RKO (cell line): ENCODE measurements around the gene PRADC1.

Source experiments
- DNase-seq: peaks from one replicate; pipeline ENCODE4 v3.0.0-alpha.2; 2016; ENCODE audit warnings: low spot score

The PRADC1 gene

DNA sequence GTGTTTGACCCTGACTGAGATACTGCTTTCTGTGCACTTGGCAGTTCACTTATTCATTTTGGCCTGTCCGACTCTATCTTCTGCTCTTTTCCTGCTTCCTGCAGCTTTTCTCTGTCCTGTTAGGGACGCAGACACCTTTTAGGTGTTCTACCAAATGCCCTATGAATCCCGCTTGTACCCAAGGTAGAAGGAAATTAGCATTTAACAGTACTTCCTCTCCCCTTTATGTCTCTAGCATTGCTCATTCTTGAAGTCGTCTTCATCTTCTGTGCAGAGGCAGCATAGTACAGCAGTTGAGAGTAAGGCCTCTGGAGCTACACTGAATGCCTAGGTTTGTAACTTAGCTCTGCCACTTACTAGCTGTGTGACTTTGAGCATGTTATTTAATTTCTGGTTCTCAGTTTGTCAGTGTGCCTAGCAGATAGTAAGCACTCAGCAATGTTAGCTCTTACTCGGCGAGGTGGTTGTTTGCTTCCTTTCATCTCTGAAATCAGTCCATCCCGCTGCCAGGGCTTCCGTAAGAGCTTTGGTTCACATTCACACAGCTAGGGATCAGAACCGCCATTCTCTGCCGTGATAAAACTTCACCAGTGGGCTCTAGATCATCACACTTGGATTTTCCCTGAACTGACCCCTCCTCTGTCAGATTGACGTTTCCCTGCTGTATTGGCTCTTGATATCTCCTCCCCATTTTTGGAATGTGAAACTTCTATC, 2.4 kb upstream of the PRADC1 start:
- peak; percentile 49 for DNase-seq

DNA sequence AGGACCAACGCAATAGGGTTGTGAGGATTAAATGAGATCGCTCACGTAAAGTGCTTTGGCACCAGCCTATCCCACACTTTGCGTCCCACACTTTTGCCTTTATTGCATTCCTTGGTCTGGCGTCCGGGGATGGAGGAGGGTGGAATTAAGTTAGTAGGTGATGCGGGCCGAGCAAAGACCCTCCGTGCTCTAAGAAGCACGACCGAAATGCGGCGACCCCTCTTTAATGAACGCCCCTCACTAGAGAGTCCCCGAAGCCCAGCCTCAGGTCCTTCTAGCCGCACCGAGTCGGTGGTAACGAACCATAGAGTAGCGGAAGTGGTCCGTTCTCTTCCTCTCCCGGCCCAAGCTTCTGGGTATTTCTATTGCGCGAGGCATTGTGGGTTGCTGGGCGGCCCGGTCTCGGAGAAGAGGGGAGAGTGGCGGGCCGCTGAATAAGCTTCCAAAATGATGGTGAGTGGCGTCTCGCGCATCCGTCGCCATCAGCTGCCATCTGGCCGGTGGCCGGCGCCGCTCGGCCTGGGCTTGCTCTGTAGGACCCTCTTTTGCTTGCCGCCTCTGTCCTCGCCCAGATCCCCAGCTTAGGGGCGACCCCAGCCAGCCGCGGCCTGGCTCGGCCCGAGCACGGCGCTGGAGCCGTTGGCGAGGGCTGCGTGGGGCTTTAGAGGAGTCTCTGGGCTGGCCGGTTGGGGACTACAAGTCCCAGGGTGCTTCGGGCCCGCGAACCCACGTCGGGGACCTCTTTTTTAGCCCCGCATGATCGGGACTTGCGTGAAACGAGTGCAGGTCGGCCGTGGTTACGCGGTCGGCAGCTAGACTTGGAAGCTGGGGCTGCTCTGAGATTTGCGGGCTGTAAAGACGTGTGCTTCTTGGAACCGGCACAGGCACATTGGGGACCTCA, 1.1 kb upstream of the PRADC1 start, which contains the start of gene CCT7:
Gene CCT7, plus strand, starts transcription at position 377 of the 901 bp plus-strand sequence. Its CDS starts 71 bp downstream, at position 448.
- DNase-seq, result peak; percentile 89

DNA sequence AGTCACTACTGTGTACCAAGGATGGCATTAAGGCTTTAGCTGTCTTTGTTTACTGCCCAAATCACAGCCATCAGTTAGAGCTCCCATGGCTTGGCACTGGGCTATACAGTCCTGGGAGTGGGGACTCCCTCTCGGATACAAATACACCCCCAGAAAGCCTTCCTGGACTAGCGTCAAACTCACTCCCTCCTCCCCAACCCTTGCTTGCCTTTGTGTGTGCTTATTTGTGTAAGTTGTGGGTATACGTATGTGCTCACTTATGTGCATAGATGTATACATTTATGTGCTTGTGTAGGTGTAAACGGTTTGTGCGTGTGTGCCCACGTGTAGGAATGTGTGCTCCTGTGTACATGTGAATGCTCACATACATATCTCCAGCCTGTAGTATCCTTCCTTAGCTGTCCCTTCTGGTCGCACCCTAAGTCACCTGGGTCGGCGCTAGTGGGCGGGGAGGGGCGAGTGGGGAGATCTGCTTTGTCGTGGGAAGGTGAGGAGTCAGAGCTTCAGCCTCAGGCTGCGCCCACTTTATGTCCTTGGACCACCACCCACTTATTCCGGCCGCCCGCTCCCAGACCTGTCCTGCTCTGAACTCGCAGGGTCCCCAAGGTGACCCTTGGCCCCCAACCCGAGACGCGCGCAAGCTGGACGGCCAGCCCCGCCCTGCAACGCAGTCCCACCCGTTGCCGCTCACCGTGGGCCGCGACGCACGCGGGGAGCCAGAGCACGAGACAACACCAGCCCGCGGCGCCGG, 461 bp downstream of the PRADC1 start:
- no peak for DNase-seq

DNA sequence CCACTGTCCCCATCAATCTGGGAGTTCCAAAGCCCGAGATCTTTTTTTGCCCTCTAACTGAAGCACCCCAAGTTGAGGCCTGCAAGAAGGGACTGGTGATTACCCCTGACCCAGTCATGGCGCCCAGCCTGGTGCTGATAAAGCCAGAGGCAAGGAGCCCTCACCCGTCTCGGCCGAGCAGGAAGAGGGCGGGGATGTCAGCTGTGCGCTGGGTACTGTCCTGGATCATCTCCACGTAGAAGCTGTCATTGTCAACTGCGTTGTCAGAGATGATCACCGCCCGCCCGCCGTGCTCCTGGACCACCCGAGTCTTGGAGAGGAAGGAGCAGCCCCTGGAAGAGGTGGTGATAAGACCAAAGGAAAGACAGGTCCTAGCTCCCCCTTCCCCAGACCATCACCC, 4.4 kb downstream of the PRADC1 start:
- no peak for DNase-seq

DNA sequence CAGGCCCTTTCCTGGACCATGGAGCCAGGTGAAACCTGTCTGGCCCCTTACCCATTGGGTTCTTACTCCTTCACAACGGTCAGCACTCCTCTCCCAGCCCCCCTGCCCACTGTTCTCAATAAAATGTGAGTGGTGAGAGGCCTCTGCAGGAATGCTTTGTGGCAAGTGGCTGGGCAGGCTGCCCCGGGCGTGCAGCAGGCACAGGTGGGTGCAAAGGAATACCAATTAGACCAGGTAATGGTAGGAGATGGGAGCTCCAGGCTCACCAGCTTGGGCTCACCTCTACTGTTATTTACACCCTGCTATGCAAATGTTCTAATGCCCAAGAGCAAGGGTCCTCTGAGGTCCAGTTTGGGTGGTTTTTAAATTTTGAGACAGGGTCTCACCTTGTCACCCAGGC, 6.0 kb downstream of the PRADC1 start:
- no peak for DNase-seq

DNA sequence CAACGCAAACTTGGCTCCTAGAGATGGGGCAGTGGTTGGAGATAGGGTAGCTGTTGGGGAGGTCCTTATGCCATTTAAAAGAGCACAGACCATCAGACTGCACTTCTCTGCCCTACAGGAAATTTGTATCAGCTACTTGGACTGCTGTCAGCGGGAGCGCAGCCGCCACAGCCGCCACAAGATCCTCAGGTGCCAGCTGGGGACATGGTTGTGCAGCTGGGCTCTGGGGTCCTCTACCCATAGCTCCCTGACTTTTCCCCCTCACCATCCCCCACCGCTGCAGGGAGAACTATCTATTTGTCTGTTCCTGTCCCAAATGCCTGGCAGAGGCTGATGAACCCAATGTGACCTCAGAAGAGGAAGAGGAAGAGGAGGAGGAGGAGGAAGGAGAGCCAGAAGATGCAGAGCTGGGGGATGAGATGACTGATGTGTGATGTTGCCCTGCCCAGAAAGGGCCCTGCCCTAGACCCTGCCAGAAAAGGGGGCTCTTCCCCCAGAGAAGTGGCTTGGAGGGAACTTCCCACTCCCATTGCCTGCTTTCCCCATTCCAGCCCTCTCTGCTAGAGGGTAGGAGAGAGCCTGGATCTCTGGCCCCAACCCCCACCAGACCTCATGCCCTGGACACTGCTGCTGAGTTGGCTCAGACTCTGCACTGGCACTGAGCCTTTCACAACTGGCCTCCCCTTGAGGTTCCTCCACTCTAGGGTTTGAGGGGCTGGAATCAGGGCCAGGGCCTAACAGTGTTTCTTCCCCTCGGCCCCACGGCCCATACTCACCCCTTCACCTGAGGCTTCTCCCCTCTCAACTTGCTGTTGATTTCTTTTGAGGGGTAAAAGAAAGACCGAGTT, 7.3 kb downstream of the PRADC1 start:
- no peak for DNase-seq

DNA sequence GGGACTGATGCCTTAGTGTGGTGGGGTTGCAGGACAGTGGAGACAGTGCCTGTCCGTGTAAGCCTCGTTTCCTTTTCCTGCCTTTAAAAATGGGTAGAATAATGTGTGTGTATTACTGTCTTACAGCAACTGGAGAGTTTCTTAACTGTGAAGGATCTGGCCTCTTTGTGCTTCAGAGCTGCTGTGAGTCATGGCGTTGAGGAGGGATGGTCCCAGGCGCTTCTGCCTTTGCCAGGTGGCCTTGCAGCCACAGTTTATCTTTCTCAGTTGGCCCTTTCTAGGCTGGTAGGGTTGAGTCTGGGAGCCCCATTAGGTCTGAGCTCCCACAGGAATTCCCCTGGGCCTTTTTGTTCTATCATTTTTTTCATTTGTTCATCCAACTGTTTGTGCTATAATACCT, 9.2 kb downstream of the PRADC1 start:
- no peak for DNase-seq

DNA sequence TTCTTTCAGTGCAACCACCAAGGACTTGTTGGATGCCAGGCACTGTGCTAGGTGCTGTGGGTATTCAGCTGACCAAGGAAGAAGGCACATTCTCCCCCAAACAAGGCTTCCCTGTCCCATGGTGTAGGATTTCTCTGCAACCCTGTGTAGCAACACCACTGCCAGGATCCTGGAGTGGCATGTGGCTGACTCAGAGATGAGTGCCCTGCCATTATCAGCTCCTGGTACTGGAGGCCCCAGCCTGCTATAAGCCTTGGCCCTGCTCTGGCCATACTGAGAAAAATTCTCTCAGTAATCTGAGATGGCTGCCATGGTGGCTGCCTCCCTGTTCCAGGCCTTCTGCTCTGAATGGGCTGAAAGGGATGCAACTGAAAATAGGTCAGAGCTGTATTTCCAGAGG, 14.7 kb downstream of the PRADC1 start:
- DNase-seq, result no peak

DNA sequence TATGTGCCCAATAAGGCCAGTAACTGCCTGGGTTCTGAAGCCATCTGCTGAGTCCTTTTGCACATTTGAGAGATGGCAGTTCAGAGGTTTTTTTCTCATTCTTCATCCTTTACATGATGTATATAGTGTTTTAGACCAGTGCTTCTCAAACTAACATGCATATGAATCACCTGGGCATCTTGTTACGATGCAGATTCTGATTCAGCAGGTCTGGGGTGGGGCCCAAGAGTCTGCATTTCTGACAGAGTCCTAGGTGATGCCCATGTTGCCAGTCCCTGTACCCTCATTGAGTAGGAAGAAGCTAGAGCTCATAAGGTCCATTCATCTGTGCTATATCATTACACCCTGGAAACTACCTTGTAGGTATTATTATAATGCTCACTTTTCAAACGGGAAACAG, 15.2 kb downstream of the PRADC1 start:
- no peak for DNase-seq

DNA sequence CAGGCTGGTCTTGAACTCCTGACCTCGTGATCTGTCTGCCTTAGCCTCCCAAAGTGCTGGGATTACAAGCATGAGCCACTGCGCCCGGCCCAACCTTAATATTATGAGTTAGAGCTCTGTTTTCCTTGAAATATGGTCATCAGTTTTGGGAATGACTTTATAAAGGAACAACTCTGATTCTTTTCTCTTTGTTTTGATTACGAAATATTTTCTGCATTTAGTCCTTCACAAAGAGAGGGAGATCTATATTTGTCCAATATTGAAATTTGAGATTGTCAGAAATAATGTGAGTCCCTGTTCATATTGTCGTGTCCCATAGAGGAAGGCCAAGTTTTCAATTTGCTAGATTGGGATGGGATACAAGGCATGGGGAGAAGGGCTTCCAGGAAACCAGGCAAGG, 15.9 kb downstream of the PRADC1 start:
- DNase-seq, result no peak

DNA sequence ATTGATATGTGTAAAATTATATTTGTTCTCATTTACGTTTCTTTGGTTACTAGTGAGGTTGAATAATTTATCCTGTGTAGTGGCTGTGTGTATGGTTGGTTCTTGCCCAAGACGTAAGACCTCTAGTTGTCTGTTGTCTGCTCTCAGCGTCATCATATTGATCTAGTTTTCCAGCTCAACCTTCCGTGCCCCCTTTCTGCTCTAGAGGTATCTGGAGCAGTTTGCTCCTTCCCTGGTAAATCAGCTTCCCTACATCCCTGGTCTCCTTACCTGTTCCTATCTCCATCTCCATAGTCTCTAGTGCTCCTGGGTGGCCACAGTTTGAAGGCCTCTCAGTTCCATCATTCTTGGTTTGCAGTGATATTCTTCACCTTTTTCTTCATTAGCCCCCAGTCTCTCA, 17.8 kb downstream of the PRADC1 start:
- no peak for DNase-seq

DNA sequence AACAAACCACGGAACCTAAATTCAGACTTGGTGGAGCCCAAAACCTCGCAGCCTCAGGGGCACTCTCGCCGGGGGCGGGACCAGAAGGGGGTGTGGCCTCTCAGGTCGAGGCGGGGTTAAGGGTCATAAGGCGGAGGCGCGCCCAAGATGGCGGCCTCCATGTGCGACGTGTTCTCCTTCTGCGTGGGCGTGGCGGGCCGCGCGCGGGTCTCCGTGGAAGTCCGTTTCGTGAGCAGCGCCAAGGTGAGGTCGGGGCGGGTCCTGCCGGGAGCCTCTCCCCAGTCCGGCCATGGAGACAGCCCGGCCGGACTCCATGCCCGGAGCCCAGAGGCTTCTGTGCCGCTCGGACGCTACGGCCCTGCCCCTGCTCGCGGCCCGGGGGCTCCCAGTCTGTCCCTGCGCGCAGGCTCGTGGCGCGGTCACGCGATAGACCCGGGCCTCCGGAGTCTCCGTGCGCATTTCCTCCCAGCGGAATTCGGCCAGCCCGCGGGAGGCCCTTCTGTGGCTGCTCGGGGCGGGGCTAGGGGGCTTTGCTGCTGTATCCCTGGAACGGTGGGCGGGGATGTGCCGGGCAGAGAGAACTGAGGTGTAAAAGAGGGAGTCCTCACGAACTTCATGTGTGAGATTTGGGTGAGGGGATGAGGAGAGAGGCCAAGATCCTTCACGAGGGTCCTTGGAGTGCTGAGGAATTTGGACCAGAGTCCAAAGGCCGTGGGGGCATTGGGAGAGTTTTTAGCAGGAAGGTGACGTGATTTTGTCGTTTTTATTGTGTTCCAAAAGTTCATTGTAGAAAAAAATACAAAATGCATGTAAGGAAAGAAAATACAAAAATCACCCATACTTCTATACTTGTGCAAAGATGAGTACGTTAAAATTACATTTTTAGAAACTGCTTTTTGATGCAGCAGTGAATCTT, 18.7 kb downstream of the PRADC1 start, which contains the start of gene SMYD5:
Gene SMYD5, plus strand, starts transcription at position 126 of the 916 bp plus-strand sequence. Its CDS starts 22 bp downstream, at position 148.
- DNase-seq, result peak; percentile 88

DNA sequence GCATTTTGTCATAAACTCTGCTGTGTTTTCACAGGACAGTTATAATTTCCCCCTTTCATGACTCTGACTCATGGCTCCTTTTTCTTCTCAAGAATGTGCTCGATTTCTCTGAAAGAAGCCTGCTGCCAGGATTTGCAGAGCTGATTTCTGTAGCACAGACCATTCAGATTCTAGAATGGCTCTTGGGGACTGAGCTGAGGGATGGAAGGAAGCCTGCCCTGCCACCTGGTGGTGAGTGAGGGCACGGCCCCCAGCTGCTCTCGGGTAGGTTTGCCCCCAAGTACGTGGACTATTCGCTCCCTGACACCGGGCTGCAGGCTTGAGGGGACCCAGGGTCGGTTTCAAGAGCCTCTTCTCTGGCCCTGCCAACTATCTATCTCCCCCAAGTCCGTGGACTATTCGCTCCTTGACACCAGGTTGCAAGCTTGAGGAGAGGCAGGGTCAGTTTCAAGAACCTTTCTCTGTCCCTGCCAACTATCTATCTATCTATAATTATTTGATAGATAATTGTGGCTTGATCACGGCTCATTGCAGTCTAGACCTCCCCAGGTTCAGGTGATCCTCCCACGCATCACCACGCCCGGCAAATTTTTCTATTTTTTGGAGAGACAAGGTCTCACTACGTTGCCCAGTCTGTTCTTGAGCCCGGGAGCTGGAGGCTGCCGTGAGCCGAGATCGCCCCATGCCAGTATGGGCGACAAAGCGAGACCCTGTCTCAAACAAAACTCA, 20.4 kb downstream of the PRADC1 start:
- peak; percentile 81 for DNase-seq

DNA sequence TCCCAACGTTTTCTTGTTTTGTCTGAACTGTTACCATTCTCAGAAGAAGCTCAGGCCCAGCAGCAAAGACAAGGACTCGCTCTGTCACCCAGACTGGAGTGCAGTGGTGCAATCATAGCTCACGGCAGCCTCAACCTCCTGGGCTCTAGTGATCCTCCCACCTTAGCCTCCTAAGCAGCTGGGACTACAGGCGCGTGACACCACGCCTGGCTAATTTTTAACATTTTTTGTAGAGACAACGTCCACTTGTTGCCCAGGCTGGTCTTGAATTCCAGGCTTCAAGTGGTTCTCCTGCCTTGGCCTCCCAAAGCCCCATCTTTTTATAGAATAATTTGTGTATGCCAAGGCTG, 21.0 kb downstream of the PRADC1 start:
- no peak for DNase-seq

DNA sequence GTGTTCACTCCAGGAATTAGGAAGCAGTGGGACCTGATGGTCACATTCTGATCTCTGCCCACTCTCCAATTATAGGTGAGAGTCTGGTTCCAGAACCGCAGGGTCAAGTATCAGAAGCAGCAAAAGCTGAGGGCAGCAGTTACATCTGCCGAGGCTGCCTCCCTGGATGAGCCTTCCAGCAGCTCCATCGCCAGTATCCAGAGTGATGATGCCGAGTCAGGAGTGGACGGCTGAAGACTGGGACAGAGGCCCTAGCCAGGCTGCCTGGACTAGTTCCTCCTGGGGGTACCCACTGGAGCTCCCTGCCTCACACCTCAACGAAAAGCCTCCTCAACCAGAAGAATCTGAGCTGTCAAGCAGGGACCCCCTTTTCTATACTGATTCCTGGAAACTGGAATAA, 22.3 kb downstream of the PRADC1 start:
- no peak for DNase-seq

DNA sequence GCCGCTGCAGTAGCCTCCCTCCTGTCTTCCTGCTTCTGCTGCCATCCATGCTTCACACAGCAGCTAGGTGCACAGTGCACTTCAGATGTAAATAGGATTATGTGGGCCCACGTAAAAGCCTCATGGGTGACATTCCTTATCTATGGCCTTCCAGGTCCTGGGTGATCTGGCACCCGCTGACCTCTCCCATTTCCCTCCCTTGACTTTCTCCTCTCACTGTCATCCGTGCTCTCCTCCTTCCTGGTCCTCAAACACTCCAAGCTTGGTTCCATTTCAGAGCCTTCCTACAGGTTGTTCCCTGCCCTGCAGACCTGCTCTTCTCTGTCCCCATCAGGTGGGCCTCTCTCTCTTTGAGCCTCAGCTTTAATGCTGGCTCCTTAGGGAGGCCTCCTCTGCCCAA, 23.0 kb downstream of the PRADC1 start:
- DNase-seq, result no peak

DNA sequence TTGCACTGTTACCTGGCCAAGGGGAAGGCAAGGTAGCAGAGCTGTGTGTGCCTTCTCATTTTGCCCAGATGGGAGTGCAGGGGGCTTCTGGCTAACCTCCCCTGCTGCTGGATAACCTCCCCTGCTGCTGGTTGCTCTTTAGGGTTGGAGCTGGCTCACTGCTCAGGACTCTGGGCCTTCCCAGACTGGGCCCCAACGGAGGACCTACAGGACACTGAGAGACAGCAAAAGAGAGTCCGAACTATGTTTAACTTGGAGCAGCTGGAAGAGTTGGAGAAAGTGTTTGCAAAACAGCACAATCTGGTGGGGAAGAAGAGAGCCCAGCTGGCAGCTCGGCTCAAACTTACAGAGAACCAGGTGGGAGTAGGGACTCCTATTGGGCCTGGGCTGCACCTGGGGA, 24.8 kb downstream of the PRADC1 start:
- DNase-seq, result no peak

DNA sequence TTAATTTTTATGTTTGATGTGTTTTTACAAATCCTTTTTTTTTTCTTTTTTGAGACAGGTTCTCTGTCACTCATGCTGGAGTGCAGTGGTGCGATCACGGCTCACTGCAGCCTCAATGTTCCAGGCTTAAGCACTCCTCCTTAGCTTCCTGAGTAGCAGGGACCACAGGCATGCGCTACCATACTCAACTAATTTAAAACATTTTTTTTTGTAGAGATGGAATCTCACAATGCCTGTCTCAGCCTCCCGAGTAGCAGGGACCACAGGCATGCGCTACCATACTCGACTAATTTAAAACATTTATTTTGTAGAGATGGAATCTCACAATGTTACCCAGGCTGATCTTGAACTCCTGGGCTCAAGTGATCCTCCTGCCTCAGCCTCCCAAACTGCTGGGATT, 27.4 kb downstream of the PRADC1 start:
- DNase-seq, result no peak

DNA sequence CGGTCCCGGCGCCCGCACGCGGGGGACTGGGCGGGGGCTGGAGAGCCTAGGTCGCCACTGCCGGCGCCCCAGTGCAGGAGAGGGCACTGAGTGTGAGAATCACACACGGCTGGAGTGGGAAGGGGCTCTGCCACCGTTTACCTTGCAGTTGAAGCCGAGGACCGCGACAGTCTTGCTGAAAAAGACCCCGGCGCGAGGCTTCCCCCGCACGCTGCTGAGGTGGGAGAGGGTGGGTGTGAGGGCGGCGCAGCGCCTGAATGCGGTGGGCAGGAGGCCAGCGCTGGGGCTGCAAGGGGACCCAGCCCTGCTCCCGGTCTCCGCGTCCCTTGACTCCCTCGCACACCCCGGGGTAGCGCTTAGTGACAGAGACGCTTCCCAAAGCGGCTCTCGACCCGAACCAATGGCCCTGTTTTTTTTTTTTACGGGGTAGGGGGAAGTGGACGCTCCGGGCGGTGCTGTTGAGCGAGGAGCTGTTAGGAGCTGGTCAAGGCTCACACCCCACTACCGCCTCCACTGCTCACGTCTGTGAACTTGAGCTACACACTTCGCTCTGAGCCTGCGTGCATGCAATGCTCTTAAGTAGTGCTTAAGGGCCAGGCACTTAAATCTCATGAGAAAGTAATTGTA, 29.9 kb downstream of the PRADC1 start:
- no peak for DNase-seq
